IMR-90 (cell line): ENCODE measurements around the gene TMCC1. TPM values are rescaled to one million over a fixed set of nuclear protein-coding genes. Genes with fewer than 3 reads are reported as not detected.

ENCODE experiments used
- ATAC-seq: fragments of 200-7000 bp; cut with Tn5 transposase; 2 replicates; pipeline ENCODE4 v1.9.1; 2020; ENCODE audit warnings: low read depth, mild to moderate bottlenecking, moderate library complexity
- BruUV-seq: library from RNA; stranded (reverse); fragments of 400-500 nt; replicated peaks from 2 replicates; lab custom pipeline; 2021; lab: Mats Ljungman, UMichigan
- CTCF ChIA-PET: fragments of 300-600 bp; formaldehyde crosslinking; extraction: SDS; loops from one replicate; lab custom pipeline; 2021; ENCODE audit warnings: antibody characterized with exemption; lab: Yijun Ruan, JAX
- POLR2A ChIA-PET: fragments of 300-600 bp; sonication (Branson Sonifier 250); formaldehyde crosslinking; loops from one replicate; lab custom pipeline; 2022; ENCODE audit warnings: antibody characterized with exemption; ENCODE audit not compliant: unreplicated experiment; lab: Charles Lee
- DNase-seq: peaks from one replicate; pipeline ENCODE4 v3.0.0; 2013
- H2AFZ ChIP-seq: replicated peaks from 2 replicates; pipeline ENCODE3; 2013; ENCODE audit warnings: low read length, mild to moderate bottlenecking; ENCODE audit not compliant: poor library complexity
- H2AK5ac ChIP-seq: 2 replicates; pipeline ENCODE4 v1.6.1; 2013; ENCODE audit warnings: low read depth, low read length, inconsistent platforms
- H2AK9ac ChIP-seq: replicated peaks from 2 replicates; pipeline ENCODE3; 2013; ENCODE audit warnings: mild to moderate bottlenecking, low read depth, low read length, moderate library complexity; ENCODE audit not compliant: poor library complexity
- H2BK120ac ChIP-seq: 2 replicates; pipeline ENCODE4 v1.6.1; 2013; ENCODE audit warnings: low read depth, low read length, inconsistent platforms
- H2BK15ac ChIP-seq: 3 replicates; pipeline ENCODE4 v1.6.1; 2013; ENCODE audit warnings: low read depth, low read length, inconsistent platforms
- H2BK20ac ChIP-seq: 2 replicates; pipeline ENCODE4 v1.6.1; 2013; ENCODE audit warnings: low read depth, mild to moderate bottlenecking, inconsistent platforms, low read length, moderate library complexity
- H2BK5ac ChIP-seq: 2 replicates; pipeline ENCODE4 v1.6.1; 2013; ENCODE audit warnings: mild to moderate bottlenecking, low read depth, low read length, inconsistent platforms; ENCODE audit not compliant: poor library complexity, severe bottlenecking
- H3K14ac ChIP-seq: replicated peaks from 2 replicates; pipeline ENCODE4 v1.6.1; 2013; ENCODE audit warnings: low read depth, low read length, inconsistent platforms
- H3K18ac ChIP-seq: 2 replicates; pipeline ENCODE4 v1.6.1; 2013; ENCODE audit warnings: low read depth, low read length, control low read depth
- H3K23ac ChIP-seq: 2 replicates; pipeline ENCODE4 v1.6.1; 2013; ENCODE audit warnings: low read depth, low read length, inconsistent platforms
- H3K27ac ChIP-seq: 2 replicates; pipeline ENCODE4 v1.5.1; 2013; ENCODE audit warnings: mild to moderate bottlenecking, control low read depth, low read length; ENCODE audit not compliant: insufficient read depth
- H3K27me3 ChIP-seq: 2 replicates; pipeline ENCODE4 v1.6.1; 2013; ENCODE audit warnings: low read length; ENCODE audit not compliant: control insufficient read depth, insufficient read depth
- H3K36me3 ChIP-seq: 2 replicates; pipeline ENCODE4 v1.6.1; 2013; ENCODE audit warnings: low read length, mixed read lengths; ENCODE audit not compliant: control insufficient read depth, insufficient read depth
- H3K4ac ChIP-seq: 2 replicates; pipeline ENCODE4 v1.6.1; 2013; ENCODE audit warnings: low read depth, low read length, inconsistent platforms
- H3K4me1 ChIP-seq: 2 replicates; pipeline ENCODE4 v1.6.1; 2013; ENCODE audit warnings: low read length, mixed read lengths; ENCODE audit not compliant: control insufficient read depth, insufficient read depth
- H3K4me2 ChIP-seq: 2 replicates; pipeline ENCODE4 v1.6.1; 2013; ENCODE audit warnings: low read depth, mild to moderate bottlenecking, control low read depth, low read length, moderate library complexity
- H3K4me3 ChIP-seq: 2 replicates; pipeline ENCODE4 v1.5.1; 2013; ENCODE audit warnings: low read depth, mild to moderate bottlenecking, control low read depth, low read length, moderate library complexity; ENCODE audit not compliant: insufficient read depth
- H3K56ac ChIP-seq: 2 replicates; pipeline ENCODE4 v1.6.1; 2013; ENCODE audit warnings: low read length, inconsistent platforms; ENCODE audit not compliant: insufficient read depth; ENCODE audit errors: extremely low read depth
- H3K79me1 ChIP-seq, 2 experiments: 2 replicates each; pipeline ENCODE4 v1.6.1; 2013; ENCODE audit warnings: low read length in 2 of 2, inconsistent platforms in 1 of 2, low read depth in 1 of 2
- H3K9ac ChIP-seq: 2 replicates; pipeline ENCODE4 v1.6.1; 2013; ENCODE audit warnings: low read depth, low read length, control low read depth
- H3K9me1 ChIP-seq: 2 replicates; pipeline ENCODE4 v1.6.1; 2013; ENCODE audit warnings: low read length, inconsistent platforms; ENCODE audit not compliant: insufficient read depth
- H3K9me3 ChIP-seq: 2 replicates; pipeline ENCODE4 v1.6.1; 2013; ENCODE audit warnings: low read length; ENCODE audit not compliant: control insufficient read depth, insufficient read depth
- H4K20me1 ChIP-seq: 2 replicates; pipeline ENCODE4 v1.6.1; 2013; ENCODE audit warnings: low read length, inconsistent platforms; ENCODE audit not compliant: insufficient read depth
- H4K5ac ChIP-seq: 2 replicates; pipeline ENCODE4 v1.6.1; 2013; ENCODE audit warnings: mild to moderate bottlenecking, low read depth, low read length, control low read depth
- H4K8ac ChIP-seq, 2 experiments: 2 replicates each; pipeline ENCODE4 v1.6.1; 2013; ENCODE audit warnings: low read depth in 2 of 2, low read length in 2 of 2, control low read depth in 1 of 2, inconsistent platforms in 1 of 2
- H4K91ac ChIP-seq: 2 replicates; pipeline ENCODE4 v1.6.1; 2013; ENCODE audit warnings: low read depth, low read length, inconsistent platforms; ENCODE audit not compliant: insufficient read depth
- BHLHE40 ChIP-seq: fragments of 150-350 bp; IDR thresholded peaks from 2 replicates; pipeline ENCODE4 v1.6.1; 2016; ENCODE audit warnings: mild to moderate bottlenecking, low read depth, low read length
- CTCF ChIP-seq: conservative IDR thresholded peaks from 2 replicates; pipeline ENCODE4 v1.5.1; 2012; ENCODE audit warnings: mild to moderate bottlenecking, low read depth, low read length, improper control_type of control experiment
- ELK1 ChIP-seq: fragments of 150-350 bp; IDR thresholded peaks from 2 replicates; pipeline ENCODE4 v1.6.1; 2016; ENCODE audit warnings: low read depth, mild to moderate bottlenecking, low read length, moderate library complexity, borderline replicate concordance
- FOS ChIP-seq: fragments of 150-350 bp; IDR thresholded peaks from 2 replicates; pipeline ENCODE4 v1.6.1; 2016; ENCODE audit warnings: low read depth, low read length
- MAFK ChIP-seq: IDR thresholded peaks from 2 replicates; pipeline ENCODE4 v1.6.1; 2012; ENCODE audit warnings: low read depth, low read length, improper control_type of control experiment
- MAZ ChIP-seq: IDR thresholded peaks from 2 replicates; pipeline ENCODE4 v1.6.1; 2012; ENCODE audit warnings: low read depth, mild to moderate bottlenecking, low read length, improper control_type of control experiment, moderate library complexity, borderline replicate concordance
- NFE2L2 ChIP-seq: fragments of 150-350 bp; IDR thresholded peaks from 2 replicates; pipeline ENCODE4 v1.6.1; 2016; ENCODE audit warnings: low read depth, mild to moderate bottlenecking, low read length
- POLR2A ChIP-seq: IDR thresholded peaks from 2 replicates; pipeline ENCODE4 v1.6.1; 2012; ENCODE audit warnings: mild to moderate bottlenecking, low read depth, low read length
- RFX5 ChIP-seq: IDR thresholded peaks from 2 replicates; pipeline ENCODE4 v1.8.0; 2012; ENCODE audit warnings: low read depth, mild to moderate bottlenecking, low read length, moderate library complexity
- dilution Hi-C: fragments of 300-500 bp; cut with HindIII; formaldehyde crosslinking; loops from one replicate; pipeline ENCODE4 v1.14.3; 2018; ENCODE audit warnings: low sequenced_read_pairs; ENCODE audit not compliant: unreplicated experiment
- in situ Hi-C: fragments of 300-500 bp; cut with MboI; formaldehyde crosslinking; loops from 3 replicates; pipeline ENCODE4 v1.14.3; 2019; ENCODE audit warnings: low sequenced_read_pairs, inconsistent platforms, mixed read lengths
- intact Hi-C: fragments of 100-400 bp; cut with micrococcal nuclease; formaldehyde crosslinking; loops from 2 replicates; pipeline ENCODE4 v1.10.0; 2022
- polyA plus RNA-seq, 3 experiments: library from polyadenylated mRNA; depleted of rRNA; stranded (reverse); fragments of >200 nt; gene quantifications; 2 replicates each; pipeline ENCODE4 v1.2.3, GENCODE V29; 2012; ENCODE audit warnings: low replicate concordance in 1 of 3
- total RNA-seq: library from RNA; depleted of rRNA; stranded (reverse); fragments of >200 nt; gene quantifications from 2 replicates; pipeline ENCODE4 v1.2.3, GENCODE V29; 2012
- TF ChIP-seq, protein P1 (sequence below): fragments of 150-350 bp; IDR thresholded peaks from 2 replicates; pipeline ENCODE4 v1.6.1; 2017; ENCODE audit warnings: mild to moderate bottlenecking, antibody characterized with exemption, low read length, low read depth

Gene TMCC1
- total and polyA plus RNA-seq, 2 of the 4 experiments (the other 2 are of a cell fraction): 5.0 to 7.3 TPM

GRCh38 chr3:129911261-129911861 is 17.9 kb upstream of the TMCC1 start:
- POLR2A ChIA-PET: no interaction called here
- BruUV-seq: no TSS peak
- dilution Hi-C loops: no loop called here

More at GRCh38 chr3:129911261-129911861, 17.9 kb upstream of the TMCC1 start:
- Histone ChIP-seq H2AK9ac (no peak overlapping the region), H2BK20ac (no peak overlapping the region), H3K4me3 (no peak overlapping the region), H3K27ac (no peak overlapping the region), H3K27me3 (no peaks in the 10 kb centered on the region), H3K9me1 (no peaks in the 10 kb centered on the region), H2BK5ac (no peak overlapping the region), H3K4ac (no peak overlapping the region), H3K36me3 (no peaks in the 10 kb centered on the region), H2AFZ (no peak overlapping the region), H3K18ac (no peak overlapping the region), H2BK120ac (no peak overlapping the region), H3K56ac (no peak overlapping the region), H4K8ac (no peak overlapping the region), H4K91ac (no peak overlapping the region), H3K9me3 (peaks cover 14% of the 10 kb centered on the region), H3K79me1 (no peaks in the 10 kb centered on the region), H4K5ac (no peak overlapping the region), H3K4me1 (no peaks in the 10 kb centered on the region), H3K9ac (no peak overlapping the region), H4K20me1 (no peaks in the 10 kb centered on the region), H3K23ac (no peak overlapping the region), H3K14ac (no peak overlapping the region), H2AK5ac (no peak overlapping the region), H3K4me2 (no peak overlapping the region), H2BK15ac (no peak overlapping the region)
- in situ Hi-C loops (no loop called here), intact Hi-C loops (no loop called here)
- TF ChIP-seq BHLHE40 (no peak), CTCF (no peak), NFE2L2 (no peak), MAZ (no peak), RFX5 (no peak), FOS (no peak), ELK1 (no peak), MAFK (no peak), POLR2A (no peak)
- TF ChIP-seq, protein P1, sequence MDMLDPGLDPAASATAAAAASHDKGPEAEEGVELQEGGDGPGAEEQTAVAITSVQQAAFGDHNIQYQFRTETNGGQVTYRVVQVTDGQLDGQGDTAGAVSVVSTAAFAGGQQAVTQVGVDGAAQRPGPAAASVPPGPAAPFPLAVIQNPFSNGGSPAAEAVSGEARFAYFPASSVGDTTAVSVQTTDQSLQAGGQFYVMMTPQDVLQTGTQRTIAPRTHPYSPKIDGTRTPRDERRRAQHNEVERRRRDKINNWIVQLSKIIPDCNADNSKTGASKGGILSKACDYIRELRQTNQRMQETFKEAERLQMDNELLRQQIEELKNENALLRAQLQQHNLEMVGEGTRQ: no peak
- no peak for DNase-seq
- no peak for ATAC-seq
- CTCF ChIA-PET: no interaction called here
